SK-N-SH (cell line): ENCODE results near the gene CTPS1.

Experiments
- GABPA ChIP-seq: IDR thresholded peaks from 2 replicates; pipeline ENCODE4 v1.4.0; 2012; ENCODE audit warnings: low read depth, mild to moderate bottlenecking
- NRF1 ChIP-seq: IDR thresholded peaks from 2 replicates; pipeline ENCODE4 v1.6.1; 2012; ENCODE audit warnings: low read depth, mild to moderate bottlenecking, low read length
- RAD21 ChIP-seq: IDR thresholded peaks from 2 replicates; pipeline ENCODE4 v1.6.1; 2012; ENCODE audit warnings: mild to moderate bottlenecking, low read length
- RXRA ChIP-seq: IDR thresholded peaks from 2 replicates; pipeline ENCODE4 v1.4.0; 2012; ENCODE audit warnings: low read depth, mild to moderate bottlenecking, borderline replicate concordance
- SMC3 ChIP-seq: IDR thresholded peaks from 2 replicates; pipeline ENCODE4 v1.6.1; 2012; ENCODE audit warnings: low read depth, low read length, improper control_type of control experiment
- TF ChIP-seq, protein P1 (sequence below): fragments of 200-600 bp; sonication (generic); IDR thresholded peaks from 2 replicates; pipeline ENCODE4 v1.6.1; 2017; ENCODE audit warnings: antibody characterized with exemption, mild to moderate bottlenecking, moderate library complexity
- TF ChIP-seq, protein P2 (sequence below): IDR thresholded peaks from 2 replicates; pipeline ENCODE4 v1.4.0; 2012; ENCODE audit warnings: low read depth, borderline replicate concordance

DNA sequence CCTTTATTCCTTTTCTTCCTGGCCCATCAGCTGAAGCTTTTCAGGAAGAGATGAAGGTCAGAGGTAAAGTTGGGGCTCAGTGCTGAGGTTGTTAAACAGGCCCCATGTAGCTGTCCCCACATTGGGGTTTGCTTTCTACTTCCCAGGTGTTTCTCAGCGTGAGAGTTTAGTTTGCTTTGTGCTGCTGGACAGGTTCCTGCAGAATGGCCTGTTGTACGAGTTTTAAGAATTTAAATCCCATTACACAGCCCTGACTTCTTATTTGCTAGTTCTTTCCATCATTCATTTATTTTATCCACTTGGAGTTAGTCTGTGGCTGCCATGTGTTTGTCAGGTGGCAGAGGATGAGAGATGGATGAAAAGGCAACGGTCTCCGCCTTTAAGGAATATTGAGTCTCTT, 19.2 kb downstream of the CTPS1 start:
- no peak for TF ChIP-seq GABPA
- TF ChIP-seq NRF1: no peak
- TF ChIP-seq, protein P1, sequence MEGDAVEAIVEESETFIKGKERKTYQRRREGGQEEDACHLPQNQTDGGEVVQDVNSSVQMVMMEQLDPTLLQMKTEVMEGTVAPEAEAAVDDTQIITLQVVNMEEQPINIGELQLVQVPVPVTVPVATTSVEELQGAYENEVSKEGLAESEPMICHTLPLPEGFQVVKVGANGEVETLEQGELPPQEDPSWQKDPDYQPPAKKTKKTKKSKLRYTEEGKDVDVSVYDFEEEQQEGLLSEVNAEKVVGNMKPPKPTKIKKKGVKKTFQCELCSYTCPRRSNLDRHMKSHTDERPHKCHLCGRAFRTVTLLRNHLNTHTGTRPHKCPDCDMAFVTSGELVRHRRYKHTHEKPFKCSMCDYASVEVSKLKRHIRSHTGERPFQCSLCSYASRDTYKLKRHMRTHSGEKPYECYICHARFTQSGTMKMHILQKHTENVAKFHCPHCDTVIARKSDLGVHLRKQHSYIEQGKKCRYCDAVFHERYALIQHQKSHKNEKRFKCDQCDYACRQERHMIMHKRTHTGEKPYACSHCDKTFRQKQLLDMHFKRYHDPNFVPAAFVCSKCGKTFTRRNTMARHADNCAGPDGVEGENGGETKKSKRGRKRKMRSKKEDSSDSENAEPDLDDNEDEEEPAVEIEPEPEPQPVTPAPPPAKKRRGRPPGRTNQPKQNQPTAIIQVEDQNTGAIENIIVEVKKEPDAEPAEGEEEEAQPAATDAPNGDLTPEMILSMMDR: no peak
- TF ChIP-seq RAD21: no peak
- TF ChIP-seq, protein P2, sequence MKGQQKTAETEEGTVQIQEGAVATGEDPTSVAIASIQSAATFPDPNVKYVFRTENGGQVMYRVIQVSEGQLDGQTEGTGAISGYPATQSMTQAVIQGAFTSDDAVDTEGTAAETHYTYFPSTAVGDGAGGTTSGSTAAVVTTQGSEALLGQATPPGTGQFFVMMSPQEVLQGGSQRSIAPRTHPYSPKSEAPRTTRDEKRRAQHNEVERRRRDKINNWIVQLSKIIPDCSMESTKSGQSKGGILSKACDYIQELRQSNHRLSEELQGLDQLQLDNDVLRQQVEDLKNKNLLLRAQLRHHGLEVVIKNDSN: no peak
- TF ChIP-seq RXRA: no peak
- TF ChIP-seq SMC3: no peak
